CD8-positive, alpha-beta memory T cell (primary cell): ENCODE data around the gene BDKRB1. TPM values are rescaled to one million over a fixed set of nuclear protein-coding genes. Genes with fewer than 3 reads are reported as not detected.

ENCODE experiments used
- CTCF ChIA-PET: fragments of 350-600 bp; sonication (Branson Sonifier 250); formaldehyde crosslinking; loops from one replicate; lab custom pipeline; 2021; ENCODE audit warnings: antibody characterized with exemption; lab: Charles Lee
- POLR2A ChIA-PET: fragments of 350-600 bp; sonication (Branson Sonifier 250); formaldehyde crosslinking; loops from one replicate; lab custom pipeline; 2021; ENCODE audit warnings: antibody characterized with exemption; lab: Charles Lee
- DNase-seq, 5 donors: peaks; one replicate each; pipeline versions ENCODE4 v3.0.0 to v3.0.0-alpha.2; 2020 to 2022; ENCODE audit warnings: mixed read lengths in 1 of 5
- H3K27ac ChIP-seq: one replicate; pipeline ENCODE4 v1.7.0; 2013; ENCODE audit warnings: low read depth, mild to moderate bottlenecking, low read length, moderate library complexity
- H3K27me3 ChIP-seq: 2 replicates; pipeline ENCODE4 v1.7.0; 2013; ENCODE audit warnings: low read length, mild to moderate bottlenecking; ENCODE audit not compliant: insufficient read depth, poor library complexity, severe bottlenecking
- H3K36me3 ChIP-seq: 2 replicates; pipeline ENCODE4 v1.7.0; 2013; ENCODE audit warnings: mild to moderate bottlenecking, low read length, moderate library complexity; ENCODE audit not compliant: insufficient read depth
- H3K4me1 ChIP-seq: 2 replicates; pipeline ENCODE4 v1.7.0; 2013; ENCODE audit warnings: mild to moderate bottlenecking, low read length, moderate library complexity; ENCODE audit not compliant: insufficient read depth
- H3K4me3 ChIP-seq: 2 replicates; pipeline ENCODE4 v1.7.0; 2013; ENCODE audit warnings: mild to moderate bottlenecking, low read length
- H3K9me3 ChIP-seq: 2 replicates; pipeline ENCODE4 v1.7.0; 2013; ENCODE audit warnings: mild to moderate bottlenecking, low read length
- H3K27ac Mint-ChIP-seq, 8 donors: one replicate each; pipeline ENCODE4 v1.8.0; 2020 to 2021; ENCODE audit warnings: mixed read lengths in 8 of 8, mild to moderate bottlenecking in 6 of 8, inconsistent platforms in 3 of 8, moderate library complexity in 3 of 8
- H3K27me3 Mint-ChIP-seq, 2 donors: one replicate each; pipeline ENCODE4 v1.8.0; 2020 to 2021; ENCODE audit warnings: mixed read lengths in 2 of 2, mild to moderate bottlenecking in 1 of 2, moderate library complexity in 1 of 2
- H3K36me3 Mint-ChIP-seq, 3 donors: one replicate each; pipeline ENCODE4 v1.8.0; 2020 to 2021; ENCODE audit warnings: mixed read lengths in 3 of 3, inconsistent platforms in 1 of 3, mild to moderate bottlenecking in 1 of 3
- H3K4me1 Mint-ChIP-seq, 3 donors: one replicate each; pipeline ENCODE4 v1.8.0; 2020 to 2021; ENCODE audit warnings: mixed read lengths in 3 of 3, inconsistent platforms in 1 of 3, mild to moderate bottlenecking in 1 of 3
- H3K4me3 Mint-ChIP-seq, 7 donors: one replicate each; pipeline ENCODE4 v1.8.0; 2020 to 2021; ENCODE audit warnings: mixed read lengths in 7 of 7, mild to moderate bottlenecking in 6 of 7, moderate library complexity in 4 of 7, inconsistent platforms in 2 of 7
- H3K9me3 Mint-ChIP-seq, 5 donors: one replicate each; pipeline ENCODE4 v1.8.0; 2020 to 2022; ENCODE audit warnings: mixed read lengths in 5 of 5, mild to moderate bottlenecking in 3 of 5, moderate library complexity in 2 of 5, inconsistent platforms in 1 of 5
- polyA plus RNA-seq: library from polyadenylated mRNA; unstranded; fragments of 300-500 nt; fragmentation: Illumina TruSeq; gene quantifications from one replicate; pipeline ENCODE4 v1.2.3, GENCODE V29; 2021
- total RNA-seq, 2 experiments: library from RNA; stranded (reverse); gene quantifications; one replicate each; pipeline ENCODE4 v1.2.3, GENCODE V29; 2021

The BDKRB1 gene
- total and polyA plus RNA-seq, 3 experiments from 2014 or later, result not detected

GRCh38 chr14:96257056-96257455 lies 1.0 kb downstream of the BDKRB1 start:
- Mint-ChIP-seq H3K4me3 (no peak overlapping the region), H3K36me3 (no peaks in the 10 kb centered on the region), H3K9me3 (peaks cover 0 to 2% (median 0%) of the 10 kb centered on the region in 5 donors), H3K4me1 (no peaks in the 10 kb centered on the region), H3K27me3 (peaks cover 10 to 61% of the 10 kb centered on the region in 2 donors), H3K27ac (no peak overlapping the region)
- Histone ChIP-seq H3K4me3 (no peak overlapping the region), H3K9me3 (no peaks in the 10 kb centered on the region), H3K36me3 (no peaks in the 10 kb centered on the region), H3K27ac (no peak overlapping the region), H3K27me3 (peaks cover 3% of the 10 kb centered on the region), H3K4me1 (no peaks in the 10 kb centered on the region)
- POLR2A ChIA-PET, result no interaction called here
- no peak for DNase-seq
- CTCF ChIA-PET, result no interaction called here

- POLR2A ChIA-PET, result no interaction called here
- Mint-ChIP-seq H3K36me3 (no peaks in the 10 kb centered on the region), H3K4me3 (no peak overlapping the region), H3K4me1 (no peaks in the 10 kb centered on the region), H3K9me3 (peaks cover 0 to 2% (median 0%) of the 10 kb centered on the region in 5 donors), H3K27ac (no peak overlapping the region), H3K27me3 (peaks cover 11 to 58% of the 10 kb centered on the region in 2 donors)
- no peak for DNase-seq
- Histone ChIP-seq H3K4me3 (no peak overlapping the region), H3K9me3 (no peaks in the 10 kb centered on the region), H3K27ac (no peak overlapping the region), H3K36me3 (no peaks in the 10 kb centered on the region), H3K4me1 (no peaks in the 10 kb centered on the region), H3K27me3 (peaks cover 3% of the 10 kb centered on the region)
- CTCF ChIA-PET, result no interaction called here
Measured at GRCh38 chr14:96257900-96258299, 1.9 kb downstream of the BDKRB1 start.

- CTCF ChIA-PET, result no interaction called here
- DNase-seq, result no peak
- H3K9me3 Mint-ChIP-seq, result peaks cover 0 to 2% (median 0%) of the 10 kb centered on the region in 5 donors
- no peak overlapping the region for H3K27ac Mint-ChIP-seq
- H3K36me3 Mint-ChIP-seq, result no peaks in the 10 kb centered on the region
- H3K4me3 ChIP-seq, result no peak overlapping the region
- H3K36me3 ChIP-seq, result no peaks in the 10 kb centered on the region
- H3K27me3 ChIP-seq, result no peaks in the 10 kb centered on the region
- peak overlapping the region in 1 of 7 donors; percentile 33 for H3K4me3 Mint-ChIP-seq
- H3K27ac ChIP-seq, result no peak overlapping the region
- H3K27me3 Mint-ChIP-seq, result peaks cover 5 to 40% of the 10 kb centered on the region in 2 donors
- H3K4me1 Mint-ChIP-seq, result no peaks in the 10 kb centered on the region
- no peaks in the 10 kb centered on the region for H3K9me3 ChIP-seq
- no peaks in the 10 kb centered on the region for H3K4me1 ChIP-seq
- POLR2A ChIA-PET, result no interaction called here
Measured at GRCh38 chr14:96260341-96260821, 4.4 kb downstream of the BDKRB1 start.

- Histone ChIP-seq H3K9me3 (no peaks in the 10 kb centered on the region), H3K27me3 (no peaks in the 10 kb centered on the region), H3K4me1 (no peaks in the 10 kb centered on the region), H3K27ac (no peak overlapping the region), H3K36me3 (no peaks in the 10 kb centered on the region), H3K4me3 (no peak overlapping the region)
- Mint-ChIP-seq H3K27me3 (peaks cover 5 to 45% of the 10 kb centered on the region in 2 donors), H3K36me3 (no peaks in the 10 kb centered on the region), H3K9me3 (peaks cover 0 to 2% (median 0%) of the 10 kb centered on the region in 5 donors), H3K4me3 (no peak overlapping the region), H3K27ac (no peak overlapping the region), H3K4me1 (no peaks in the 10 kb centered on the region)
- ChIA-PET CTCF (no interaction called here), POLR2A (no interaction called here)
- DNase-seq, result no peak
Measured at GRCh38 chr14:96261053-96261452, 5.0 kb downstream of the BDKRB1 start.

- CTCF ChIA-PET, result no interaction called here
- H3K4me3 Mint-ChIP-seq, result no peak overlapping the region
- H3K9me3 Mint-ChIP-seq, result peaks cover 0 to 2% (median 0%) of the 10 kb centered on the region in 5 donors
- H3K27me3 Mint-ChIP-seq, result peaks cover 7 to 47% of the 10 kb centered on the region in 2 donors
- no peaks in the 10 kb centered on the region for H3K4me1 Mint-ChIP-seq
- no peak overlapping the region for H3K4me3 ChIP-seq
- H3K36me3 Mint-ChIP-seq, result no peaks in the 10 kb centered on the region
- no peaks in the 10 kb centered on the region for H3K4me1 ChIP-seq
- no peak overlapping the region for H3K27ac Mint-ChIP-seq
- POLR2A ChIA-PET, result no interaction called here
- no peaks in the 10 kb centered on the region for H3K36me3 ChIP-seq
- H3K9me3 ChIP-seq, result no peaks in the 10 kb centered on the region
- DNase-seq, result no peak
- no peak overlapping the region for H3K27ac ChIP-seq
- H3K27me3 ChIP-seq, result no peaks in the 10 kb centered on the region
Measured at GRCh38 chr14:96261772-96262655, 6.0 kb downstream of the BDKRB1 start.

GRCh38 chr14:96263347-96264199 lies 7.6 kb downstream of the BDKRB1 start:
- Mint-ChIP-seq H3K27me3 (peaks cover 8 to 45% of the 10 kb centered on the region in 2 donors), H3K36me3 (no peaks in the 10 kb centered on the region), H3K4me3 (no peak overlapping the region), H3K4me1 (no peaks in the 10 kb centered on the region), H3K27ac (no peak overlapping the region), H3K9me3 (no peaks in the 10 kb centered on the region)
- POLR2A ChIA-PET, result no interaction called here
- no peaks in the 10 kb centered on the region for H3K36me3 ChIP-seq
- no peak for DNase-seq
- H3K4me1 ChIP-seq, result no peaks in the 10 kb centered on the region
- H3K4me3 ChIP-seq, result no peak overlapping the region
- H3K27me3 ChIP-seq, result no peaks in the 10 kb centered on the region
- H3K9me3 ChIP-seq, result no peaks in the 10 kb centered on the region
- no peak overlapping the region for H3K27ac ChIP-seq
- CTCF ChIA-PET, result no interaction called here

- H3K4me3 Mint-ChIP-seq, result no peak overlapping the region
- H3K4me1 Mint-ChIP-seq, result no peaks in the 10 kb centered on the region
- H3K27ac Mint-ChIP-seq, result no peak overlapping the region
- DNase-seq, result no peak
- Histone ChIP-seq H3K4me3 (no peak overlapping the region), H3K36me3 (no peaks in the 10 kb centered on the region), H3K27me3 (no peaks in the 10 kb centered on the region), H3K4me1 (no peaks in the 10 kb centered on the region), H3K27ac (no peak overlapping the region), H3K9me3 (no peaks in the 10 kb centered on the region)
- ChIA-PET POLR2A (no interaction called here), CTCF (no interaction called here)
- no peaks in the 10 kb centered on the region for H3K9me3 Mint-ChIP-seq
- H3K36me3 Mint-ChIP-seq, result no peaks in the 10 kb centered on the region
- peaks cover 8 to 45% of the 10 kb centered on the region in 2 donors for H3K27me3 Mint-ChIP-seq
Measured at GRCh38 chr14:96264200-96264553, 8.2 kb downstream of the BDKRB1 start.

GRCh38 chr14:96264853-96265252 lies 8.8 kb downstream of the BDKRB1 start:
- Mint-ChIP-seq H3K36me3 (no peaks in the 10 kb centered on the region), H3K27me3 (peaks cover 10 to 44% of the 10 kb centered on the region in 2 donors), H3K4me3 (no peak overlapping the region), H3K4me1 (no peaks in the 10 kb centered on the region), H3K27ac (no peak overlapping the region), H3K9me3 (no peaks in the 10 kb centered on the region)
- no peaks in the 10 kb centered on the region for H3K4me1 ChIP-seq
- POLR2A ChIA-PET, result no interaction called here
- no peaks in the 10 kb centered on the region for H3K27me3 ChIP-seq
- H3K36me3 ChIP-seq, result no peaks in the 10 kb centered on the region
- no peak for DNase-seq
- no peak overlapping the region for H3K4me3 ChIP-seq
- CTCF ChIA-PET, result no interaction called here
- no peaks in the 10 kb centered on the region for H3K9me3 ChIP-seq
- H3K27ac ChIP-seq, result no peak overlapping the region
